SH-SY5Y (cell line): ENCODE data around the gene ZNF317.

ENCODE experiments used
- GATA2 ChIP-seq: IDR thresholded peaks from 2 replicates; pipeline ENCODE4 v1.6.1; 2011; ENCODE audit warnings: mild to moderate bottlenecking, low read depth, low read length
- GATA3 ChIP-seq: IDR thresholded peaks from 2 replicates; pipeline ENCODE4 v1.6.1; 2011; ENCODE audit warnings: low read depth, mild to moderate bottlenecking, low read length, moderate library complexity

DNA sequence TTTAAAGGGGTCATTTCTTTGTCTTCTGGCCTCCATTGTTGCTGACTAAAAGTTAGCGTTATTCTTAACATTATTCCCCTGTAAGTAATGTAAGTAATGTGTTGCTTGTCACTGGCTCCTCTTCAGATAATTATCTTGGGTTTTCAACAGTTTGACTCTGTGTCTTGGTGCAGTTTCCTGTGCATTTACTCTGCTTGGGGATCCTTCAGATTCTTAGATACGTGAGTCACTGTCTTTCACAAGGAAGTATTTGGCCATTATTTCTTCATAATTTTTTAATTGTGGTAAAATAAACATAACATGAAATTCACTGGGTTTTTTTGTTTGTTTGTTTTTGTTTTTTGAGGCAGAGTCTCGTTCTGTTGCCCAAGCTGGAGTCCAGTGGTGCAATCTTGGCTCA lies 25.1 kb downstream of the ZNF317 start:
- TF ChIP-seq GATA2 (no peak), GATA3 (no peak)
